Stimulated activated CD8-positive, alpha-beta memory T cell treated with anti-CD3 and anti-CD28 coated beads, Interleukin-4, amount 100 ng/mL, for 48 hours (primary cell): ENCODE results near the gene LRFN2.

Experiments
- DNase-seq: peaks from one replicate; pipeline ENCODE4 v3.0.0-alpha.2; 2020

LRFN2 gene

DNA sequence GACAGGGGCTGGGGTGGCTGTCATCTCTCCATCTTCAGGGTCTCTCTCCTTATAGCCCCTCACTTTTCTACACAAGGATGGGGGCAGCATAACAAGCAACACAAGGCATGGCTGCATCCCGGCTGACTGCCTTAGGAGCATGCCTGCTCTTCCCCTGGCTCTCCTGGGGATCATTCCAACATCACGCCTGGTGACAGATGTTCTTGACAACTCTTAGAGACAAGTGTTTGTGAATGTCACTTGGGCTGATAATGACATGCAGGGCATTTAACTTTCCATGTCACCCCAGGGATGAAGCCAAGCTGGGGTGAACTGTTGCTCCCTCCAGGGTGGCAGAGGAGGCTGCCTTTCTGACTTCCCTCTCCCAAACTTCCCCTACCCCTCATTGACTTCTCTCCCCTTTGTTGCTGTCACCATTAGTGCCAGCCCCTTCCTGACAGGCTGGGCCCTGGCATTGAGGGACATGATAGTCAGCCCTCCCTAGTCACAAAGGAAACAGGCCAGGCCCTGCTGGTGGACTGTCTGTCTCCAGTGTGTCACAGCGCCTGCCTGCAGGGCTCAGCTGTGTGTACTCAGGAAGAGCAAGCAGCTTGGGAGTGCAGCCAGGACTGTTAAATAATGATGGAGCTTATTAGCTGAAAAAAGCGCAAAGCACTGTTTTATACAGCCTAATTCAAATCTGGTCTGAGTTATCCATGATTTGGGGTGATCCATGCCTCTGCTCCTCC is 161.8 kb downstream of the LRFN2 start:
- no peak for DNase-seq

DNA sequence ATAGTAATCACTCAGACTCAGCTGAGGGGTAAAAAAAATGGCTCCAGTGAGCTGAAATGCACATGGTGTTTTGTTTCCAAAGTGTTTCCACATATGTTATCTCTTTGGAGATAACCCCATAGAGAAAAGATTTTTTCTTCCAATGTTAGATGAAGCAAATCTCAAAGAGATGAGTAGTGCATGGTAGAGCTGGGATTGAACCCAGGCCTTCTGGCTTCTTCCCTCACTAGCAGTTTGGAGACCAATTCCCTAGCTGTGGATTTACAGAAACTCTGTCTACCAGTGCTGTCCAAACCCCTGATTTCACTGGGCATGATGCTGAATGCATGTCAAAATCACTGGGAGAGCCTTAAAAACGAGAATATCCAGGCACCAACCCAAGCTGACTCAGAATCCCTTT is 165.1 kb downstream of the LRFN2 start:
- DNase-seq: no peak

DNA sequence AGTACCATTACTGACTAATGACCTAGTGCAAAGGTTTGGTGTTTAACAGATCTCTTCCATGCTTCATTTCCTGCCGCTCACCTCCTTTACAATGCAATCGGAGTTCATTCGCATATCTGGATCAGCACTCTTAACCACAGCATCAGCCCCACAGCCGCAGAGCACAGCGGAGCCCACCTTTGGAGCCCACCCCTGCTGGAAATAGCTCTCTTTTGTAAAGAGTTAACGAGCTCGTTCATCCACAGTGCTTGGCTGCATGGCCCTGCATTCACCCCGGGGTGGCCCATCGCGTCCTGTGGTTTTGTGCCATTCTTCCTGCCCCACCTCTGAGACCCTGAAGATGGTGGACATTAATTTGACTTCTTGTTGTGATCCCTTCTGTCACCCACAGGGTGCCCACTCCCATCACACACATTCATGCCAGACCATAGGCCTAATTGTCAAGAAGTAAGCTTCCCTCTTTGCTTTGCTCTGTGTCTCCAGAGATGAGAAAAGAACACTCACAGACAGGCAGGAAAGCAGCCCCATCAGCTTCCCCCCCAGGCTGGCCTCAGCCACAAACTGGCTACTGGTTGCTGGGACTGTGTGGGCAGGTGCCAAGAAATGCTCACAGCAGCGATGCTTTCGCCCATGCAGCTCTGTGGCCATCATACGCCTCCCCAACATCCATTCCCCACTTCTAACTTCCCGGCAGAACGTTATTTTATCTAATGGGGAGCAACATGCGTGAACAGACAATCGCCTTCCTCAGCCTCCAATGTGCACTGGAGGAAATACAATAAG is 167.0 kb downstream of the LRFN2 start:
- no peak for DNase-seq

DNA sequence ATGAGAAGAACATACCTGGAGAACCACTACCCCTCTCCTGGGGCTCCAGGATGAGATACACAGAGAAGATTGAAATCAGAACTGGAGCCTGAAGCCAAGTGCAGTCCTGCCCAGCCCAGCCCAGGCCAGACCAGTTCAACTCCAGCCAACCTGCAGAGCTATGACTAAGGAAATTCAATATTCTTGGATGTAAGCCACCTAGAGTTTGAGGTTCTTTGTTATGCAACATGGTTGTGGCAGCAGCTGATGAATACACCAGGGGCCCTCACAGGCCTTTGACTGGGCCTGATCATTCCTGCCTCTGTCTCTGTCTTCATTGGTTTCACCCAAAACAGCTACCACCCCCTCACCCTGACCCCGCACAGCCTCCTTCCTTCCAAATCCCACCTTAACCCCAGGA is 167.8 kb downstream of the LRFN2 start:
- no peak for DNase-seq

DNA sequence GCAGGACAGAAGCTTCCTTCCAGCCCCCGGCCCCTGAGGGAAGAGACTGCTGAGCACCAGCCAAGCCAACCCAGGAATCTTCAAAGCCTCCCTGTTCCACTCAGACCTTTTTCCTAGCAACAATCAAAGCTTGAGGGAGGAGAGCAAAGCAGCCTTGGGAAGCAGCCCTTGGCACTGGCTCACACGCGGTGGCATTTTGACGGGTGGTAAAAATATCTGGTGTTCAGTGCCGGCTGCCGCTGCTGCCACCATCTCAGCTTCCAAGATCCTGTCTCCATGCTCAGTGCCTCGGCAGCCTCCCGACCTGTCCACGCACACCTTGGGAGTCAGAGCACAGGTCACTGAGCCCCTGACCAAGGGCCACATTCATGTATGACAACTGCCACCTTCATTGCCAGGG is 170.1 kb downstream of the LRFN2 start:
- DNase-seq: no peak

DNA sequence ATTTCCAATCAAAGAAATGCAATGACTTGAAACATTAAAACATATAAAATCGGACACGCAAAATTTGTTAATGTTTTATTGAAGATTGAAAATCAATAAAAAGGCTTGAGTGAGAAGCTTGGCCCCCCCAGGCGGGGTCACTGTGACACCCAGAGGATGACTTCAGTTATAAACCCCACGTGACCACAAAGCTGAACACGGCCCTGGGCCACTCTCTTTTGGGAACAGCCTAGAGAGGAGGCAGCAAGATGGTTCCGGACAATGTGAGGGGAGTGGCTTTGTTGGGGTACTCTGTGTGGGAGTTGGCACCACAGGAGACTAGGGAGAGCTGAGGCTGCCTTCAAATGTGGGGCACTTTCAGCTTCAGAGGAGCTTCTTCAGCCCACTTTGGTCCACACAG is 172.5 kb downstream of the LRFN2 start:
- no peak for DNase-seq

DNA sequence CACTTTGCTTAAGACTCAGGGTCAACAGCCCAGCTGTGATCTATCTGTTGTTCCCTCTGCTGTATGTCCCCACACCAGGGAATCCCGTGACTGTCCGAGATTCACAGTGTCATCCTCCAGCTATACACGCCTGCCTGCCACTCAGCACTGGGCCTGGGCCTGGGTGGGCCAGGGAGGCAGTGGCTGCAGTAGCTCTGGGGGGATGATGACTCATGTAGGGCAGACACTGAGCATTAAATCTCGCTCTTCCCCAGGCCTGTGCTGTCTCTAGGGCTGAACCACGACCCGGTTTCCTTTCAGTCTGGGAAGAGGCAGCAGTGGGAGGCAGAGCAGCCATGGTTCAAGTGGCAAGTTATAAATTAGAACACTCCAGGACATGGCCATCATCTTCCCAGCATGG is 173.9 kb downstream of the LRFN2 start:
- DNase-seq: no peak

DNA sequence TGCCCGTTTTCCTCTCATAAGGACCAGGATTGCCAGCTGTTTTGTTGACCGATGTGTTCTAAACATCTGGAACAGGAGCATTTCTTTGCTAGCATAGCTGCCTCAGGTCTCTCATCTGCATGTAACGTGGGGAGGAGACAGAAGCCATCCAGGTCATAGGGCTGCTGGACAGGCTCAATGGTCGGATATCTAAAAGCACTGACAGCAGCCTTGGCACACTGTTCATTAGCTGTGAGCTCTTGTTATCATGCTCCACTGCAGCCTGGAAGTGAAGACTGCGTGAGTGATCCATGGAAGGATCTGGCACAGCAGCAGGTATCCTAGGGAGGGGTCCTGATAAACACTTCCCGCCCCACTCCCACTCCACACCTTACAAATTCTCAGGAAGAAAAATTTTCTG is 175.3 kb downstream of the LRFN2 start:
- no peak for DNase-seq

DNA sequence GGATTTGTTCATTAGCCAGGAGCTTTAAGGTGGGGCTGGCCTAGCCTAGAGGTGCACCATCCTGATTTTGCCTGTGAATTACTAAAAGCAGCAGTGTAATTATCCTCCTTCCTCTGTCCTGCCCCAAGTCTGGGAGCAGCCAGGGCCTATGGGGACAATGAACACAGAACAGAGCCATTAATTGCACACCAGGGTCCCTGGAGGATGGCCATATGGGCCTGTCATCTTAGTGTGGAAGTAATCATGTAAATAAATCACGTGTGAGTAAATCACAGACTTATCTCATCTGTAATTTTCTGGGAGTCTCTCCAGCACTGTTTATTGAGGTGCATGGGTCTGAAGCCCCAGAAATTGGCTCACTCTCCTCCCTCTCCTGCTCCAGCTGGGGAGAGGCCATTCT is 176.3 kb downstream of the LRFN2 start:
- no peak for DNase-seq

DNA sequence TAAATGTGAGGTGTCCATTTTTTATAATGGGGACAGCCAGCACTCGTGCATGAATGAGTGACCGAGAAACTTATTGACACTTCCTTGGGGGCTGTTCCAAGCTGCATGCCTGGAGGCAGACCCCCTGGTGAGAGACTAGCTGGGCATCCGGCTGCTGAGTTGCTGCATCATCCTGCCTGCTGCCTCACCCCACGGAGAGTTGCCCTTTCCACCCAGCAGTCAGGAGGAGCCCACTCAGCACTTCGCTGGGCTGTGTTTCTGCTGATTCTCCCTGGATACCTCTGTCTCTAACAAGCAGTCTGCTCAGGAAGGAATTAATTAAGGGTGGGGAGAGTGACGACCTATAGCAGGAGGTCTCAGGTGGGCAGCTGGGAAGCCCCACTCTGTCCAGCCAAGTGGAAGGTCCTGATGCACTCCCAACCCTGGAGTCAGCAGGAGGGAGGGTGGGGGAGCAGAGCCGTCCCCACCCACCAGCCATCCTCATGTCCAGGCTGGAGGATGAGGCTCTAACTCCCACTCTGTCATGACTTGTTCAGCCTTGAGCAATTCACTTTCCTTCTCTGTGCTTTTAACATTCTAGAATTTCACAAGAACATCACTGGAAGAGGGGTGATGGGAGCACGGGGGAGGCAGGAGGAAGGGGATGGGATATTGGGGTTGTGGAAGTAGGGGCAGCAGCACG is 177.3 kb downstream of the LRFN2 start:
- DNase-seq: no peak

DNA sequence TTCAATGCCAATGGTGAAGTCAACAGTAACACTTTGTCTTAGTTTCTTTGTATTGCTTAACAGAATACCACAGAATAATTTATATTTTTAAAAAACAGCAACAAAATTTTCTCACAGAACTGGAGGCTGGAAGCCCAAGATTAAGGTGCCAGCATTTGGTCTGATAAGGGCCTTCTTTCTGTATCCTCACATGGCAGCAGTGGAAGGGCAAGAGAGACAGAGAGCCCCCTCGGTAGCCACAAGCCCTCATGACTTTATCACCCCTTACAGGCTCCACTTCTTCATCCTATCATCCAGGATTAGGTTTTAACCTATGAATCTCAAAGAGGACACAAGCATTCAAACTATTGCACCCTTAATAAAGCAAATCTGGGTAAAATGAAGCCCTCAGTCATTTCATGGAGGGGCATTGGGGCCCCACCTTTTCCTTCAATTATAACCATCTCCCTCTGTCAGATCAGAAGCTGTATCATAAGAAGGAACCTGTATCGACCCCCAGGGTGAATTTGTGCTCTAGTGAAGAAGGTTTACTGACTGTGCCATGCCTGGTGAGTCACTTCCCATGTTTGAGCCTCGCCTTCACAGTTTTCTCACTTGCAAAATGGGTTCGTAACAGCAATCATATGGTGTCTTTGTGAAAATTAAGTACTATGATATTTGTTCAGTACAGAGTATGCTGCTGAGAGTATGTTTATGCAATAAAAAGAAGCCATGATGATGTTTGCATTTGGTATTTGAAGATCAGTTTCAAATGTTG is 178.2 kb downstream of the LRFN2 start:
- no peak for DNase-seq

DNA sequence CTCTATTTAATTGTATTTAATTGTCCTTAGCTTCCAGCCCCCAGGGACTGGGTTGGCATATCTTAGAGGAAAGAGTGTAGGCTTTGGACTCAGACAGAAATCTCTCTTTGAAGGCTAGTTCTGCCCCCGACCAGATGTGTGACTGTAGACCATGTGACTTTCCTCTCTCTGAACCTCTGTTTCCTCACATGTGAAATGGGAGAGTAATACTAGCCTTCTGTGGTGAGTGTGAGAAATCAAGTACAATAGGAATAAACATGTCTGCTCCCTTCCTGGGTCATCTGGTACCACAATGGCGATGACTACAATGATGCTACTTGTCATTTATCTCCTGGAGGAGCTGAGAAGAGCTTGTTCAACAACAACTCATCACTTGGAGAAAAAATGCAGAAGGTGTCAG is 179.9 kb downstream of the LRFN2 start:
- DNase-seq: no peak

DNA sequence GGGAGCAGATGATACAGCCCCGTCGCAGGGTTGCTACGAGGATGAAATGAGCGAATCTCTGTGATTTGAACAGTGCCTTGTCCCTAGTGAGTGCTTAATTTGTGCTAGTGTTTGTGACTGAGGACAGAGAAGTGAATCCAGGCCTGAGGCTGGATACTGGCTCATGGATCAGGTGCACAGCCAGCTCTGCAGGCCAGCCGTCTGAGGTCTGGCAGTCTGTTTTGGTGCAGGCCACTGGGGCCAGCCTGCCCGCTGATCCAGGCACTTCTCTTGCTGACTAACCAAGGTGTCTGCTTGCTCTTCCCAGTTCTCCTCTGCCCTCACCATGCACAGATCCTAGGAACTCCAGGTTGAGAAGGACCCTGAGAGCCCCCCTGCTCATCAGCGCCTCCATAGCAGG is 181.0 kb downstream of the LRFN2 start:
- no peak for DNase-seq

DNA sequence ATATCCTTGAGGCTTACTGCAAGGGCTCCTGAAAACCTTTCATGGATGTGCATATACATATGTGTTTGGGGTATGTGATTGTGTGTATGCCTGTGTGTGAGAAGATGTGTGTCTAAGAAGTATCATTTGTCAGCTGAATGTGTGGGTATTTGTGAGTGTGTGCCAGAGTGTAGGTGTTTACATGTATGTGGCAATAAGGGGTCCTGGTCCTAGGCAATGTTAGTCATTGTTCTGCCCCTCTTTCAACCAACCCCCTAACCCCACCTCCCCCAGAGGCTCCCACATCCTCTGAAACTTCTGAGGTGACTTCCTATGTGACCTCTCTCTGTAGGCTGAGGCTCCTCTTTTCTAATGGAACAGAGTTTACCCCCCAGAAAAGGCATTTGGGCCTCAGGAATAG is 186.4 kb downstream of the LRFN2 start:
- no peak for DNase-seq

DNA sequence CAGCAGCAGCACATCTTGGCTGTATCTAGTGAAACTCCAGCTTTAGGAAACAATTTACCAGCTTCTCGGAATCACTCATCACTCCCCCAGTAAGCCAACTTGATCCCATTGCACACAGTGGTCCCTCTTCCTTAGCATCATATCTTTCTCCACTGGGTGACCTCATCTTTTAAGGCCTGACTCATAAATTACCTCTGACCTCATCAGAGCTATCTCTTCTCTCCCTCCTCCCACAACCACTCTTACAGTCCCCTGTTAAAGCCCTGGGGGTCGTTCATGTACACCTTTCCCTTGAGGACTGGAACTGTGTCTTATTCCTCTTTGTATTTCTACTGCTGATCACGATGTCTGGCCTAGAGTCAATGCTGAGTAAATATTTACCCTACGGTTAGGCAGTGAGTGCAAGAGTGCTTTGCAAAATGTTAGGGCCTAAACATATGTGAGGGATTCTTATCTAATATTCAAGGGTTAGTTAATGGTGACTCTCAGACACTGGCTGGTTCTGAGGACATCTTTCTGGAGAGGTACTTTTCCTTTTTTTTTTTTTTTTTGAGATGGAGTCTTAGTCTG is 187.2 kb downstream of the LRFN2 start:
- DNase-seq: no peak

DNA sequence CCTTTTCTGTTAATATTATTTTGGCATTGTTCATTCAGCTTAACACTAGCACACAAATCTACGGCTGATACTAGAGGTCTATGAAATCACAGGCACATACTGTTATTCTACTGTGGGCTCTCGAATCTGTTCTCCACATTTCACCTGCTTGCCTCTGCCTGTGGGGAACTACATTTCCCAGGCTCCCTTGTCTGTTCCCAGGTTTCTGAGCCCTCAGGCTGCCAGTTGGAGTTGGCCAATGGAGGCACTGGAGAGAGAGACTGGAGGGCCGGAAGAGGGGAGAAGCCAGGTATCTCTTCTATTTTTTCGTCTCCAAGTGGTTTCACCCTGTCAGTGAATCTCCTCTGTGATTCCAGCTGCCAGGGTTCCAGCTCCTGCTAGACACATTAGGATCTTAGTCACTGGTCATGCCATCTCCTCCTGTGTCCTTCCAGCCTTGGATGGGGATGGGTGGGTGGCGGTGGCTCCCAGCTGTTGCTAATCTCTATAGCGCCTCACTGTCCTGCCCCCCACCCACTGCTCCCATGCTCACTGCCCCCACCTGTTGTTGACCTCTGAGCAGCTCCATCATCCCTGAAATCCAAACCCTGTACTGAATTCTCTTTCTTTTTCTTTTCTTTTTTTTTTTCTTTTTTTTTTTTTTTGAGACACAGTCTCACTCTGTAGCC is 188.2 kb downstream of the LRFN2 start:
- DNase-seq: no peak

DNA sequence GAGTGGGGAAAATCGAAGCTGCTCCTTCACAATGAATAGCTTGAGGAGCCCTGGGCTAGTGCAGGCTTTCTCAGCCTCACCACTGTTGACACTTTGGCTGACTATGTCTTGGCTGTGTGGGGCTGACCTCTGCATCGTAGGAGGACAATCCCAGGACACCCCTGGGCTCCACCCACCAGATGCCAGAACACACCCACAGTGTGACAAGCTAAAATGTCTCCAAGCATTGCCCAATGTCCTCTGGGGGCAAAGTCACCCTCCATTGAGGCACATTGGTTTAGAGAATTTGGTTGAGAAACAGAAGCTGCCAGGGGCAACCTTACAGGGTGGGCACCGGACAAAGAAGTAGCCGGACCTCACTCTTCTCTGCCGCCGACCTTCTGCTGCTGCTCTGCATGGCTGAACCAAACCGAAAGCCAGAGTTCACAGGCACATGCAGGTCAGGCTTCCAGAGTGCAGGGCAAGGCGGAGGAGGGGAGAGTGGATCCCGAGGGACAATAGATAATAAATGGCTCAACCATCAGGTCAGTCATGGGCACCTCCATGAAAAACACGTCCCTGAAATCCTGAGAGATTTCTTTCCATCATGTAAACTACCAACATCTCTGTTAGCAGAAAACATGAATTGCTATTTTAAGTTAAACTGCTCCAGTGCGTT is 189.0 kb downstream of the LRFN2 start:
- no peak for DNase-seq

DNA sequence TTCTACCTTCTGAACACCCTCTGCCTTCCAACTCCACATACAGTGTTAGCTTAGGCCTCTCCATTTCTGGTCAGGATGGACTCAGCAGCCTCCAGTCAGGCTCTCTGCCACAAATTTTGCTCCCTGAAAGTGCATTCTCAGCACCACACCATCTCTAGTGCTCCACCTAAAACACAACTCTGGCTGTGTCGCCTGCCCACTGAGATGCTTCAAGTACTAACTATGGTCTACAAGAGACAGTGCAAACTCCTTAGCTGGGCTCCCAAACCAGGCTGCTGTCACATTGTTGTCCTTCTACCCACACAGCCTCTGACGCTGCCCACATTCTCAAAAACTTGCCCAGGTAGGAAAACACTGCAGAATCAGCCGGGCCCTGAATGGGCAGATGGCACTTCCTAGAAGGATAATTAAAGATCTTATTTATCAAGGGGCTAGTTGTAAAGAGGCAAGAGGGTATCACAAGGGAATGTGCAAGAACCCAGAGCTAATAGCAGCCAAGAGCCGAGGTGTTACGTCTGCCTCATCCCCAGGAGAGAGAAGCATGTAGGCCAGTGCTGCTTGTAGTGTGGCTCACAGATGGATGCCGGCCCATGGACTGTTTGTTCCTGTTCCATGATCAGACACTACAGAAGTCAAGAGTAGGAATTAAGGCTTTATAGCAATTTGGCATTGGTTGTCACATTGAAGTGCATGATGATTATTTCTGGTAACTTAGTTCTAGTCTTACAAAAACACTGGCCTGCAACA is 189.7 kb downstream of the LRFN2 start:
- no peak for DNase-seq

DNA sequence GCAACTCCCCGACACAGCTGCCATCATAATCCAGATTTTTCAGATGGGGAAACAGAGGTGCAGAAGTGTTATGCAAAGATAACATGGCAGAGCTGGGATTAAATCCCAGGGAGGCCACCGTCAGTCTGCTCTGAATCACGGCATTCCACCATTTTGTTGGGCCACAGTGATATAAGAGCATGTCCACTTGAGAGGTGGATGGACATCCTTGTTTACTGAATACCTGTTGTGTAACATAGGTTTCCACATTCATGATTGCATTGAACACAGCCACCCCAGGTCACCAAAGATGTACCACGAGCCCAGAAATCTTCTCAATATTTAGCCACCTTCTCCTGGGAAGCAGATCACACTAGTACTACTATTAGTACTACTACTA is 191.5 kb downstream of the LRFN2 start:
- DNase-seq: no peak

DNA sequence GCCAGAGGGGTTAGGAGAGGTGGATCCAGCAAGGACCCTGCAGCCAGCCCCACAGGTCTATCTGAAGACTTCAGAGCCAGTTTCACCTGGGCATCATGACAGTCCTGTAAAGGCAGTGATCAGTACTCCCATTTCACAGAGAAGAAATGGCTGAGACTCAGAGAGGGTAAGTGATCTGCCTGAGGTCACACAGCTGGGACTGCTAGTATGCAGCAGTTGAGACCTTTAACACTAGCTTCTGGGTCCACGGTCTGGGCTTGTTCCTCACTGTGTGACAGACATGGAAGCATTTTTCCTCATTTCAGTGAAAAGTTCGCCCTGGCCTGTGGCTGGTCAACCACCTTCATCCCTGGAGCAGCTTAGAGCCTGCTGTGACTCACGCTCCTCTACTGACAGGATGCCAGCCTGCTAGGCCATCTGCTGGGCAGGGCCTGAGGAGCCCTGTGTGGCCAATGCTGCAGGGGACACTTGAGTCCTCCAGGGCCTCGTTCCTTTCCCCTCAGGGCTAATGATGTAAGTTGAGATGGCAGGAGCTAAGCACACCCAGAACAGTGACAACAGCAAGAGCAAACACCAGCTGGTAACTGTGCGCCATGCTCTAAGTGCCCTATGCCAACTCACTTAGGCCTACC is 192.0 kb downstream of the LRFN2 start:
- DNase-seq: no peak

DNA sequence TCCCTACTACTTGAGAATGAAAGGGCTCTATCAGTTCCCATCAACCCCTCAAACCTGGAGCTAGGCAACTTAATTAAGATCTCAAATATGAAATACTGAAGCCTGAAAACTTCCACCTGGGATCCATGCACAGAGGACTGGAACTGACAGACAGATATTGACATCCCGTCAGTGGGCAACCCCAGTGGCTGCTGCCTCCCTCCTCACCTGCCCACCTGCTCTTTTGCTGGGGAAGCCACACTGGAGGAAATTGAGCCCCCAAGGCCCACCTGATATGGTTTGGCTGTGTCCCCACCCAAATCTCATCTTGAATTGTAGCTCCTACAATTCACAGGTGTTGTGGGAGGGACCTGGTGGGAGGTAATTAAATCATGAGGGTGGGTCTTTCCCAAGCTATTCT is 192.8 kb downstream of the LRFN2 start:
- DNase-seq: no peak
